GM12874 (cell line): Measurements from ENCODE around the gene CYS1.

Source experiments
- TF ChIP-seq, protein P1 (sequence below): IDR thresholded peaks from 2 replicates; pipeline ENCODE4 v1.5.1; 2011; ENCODE audit warnings: low read depth, mild to moderate bottlenecking, control low read depth, low read length, moderate library complexity; ENCODE audit not compliant: insufficient read depth

Gene CYS1

DNA sequence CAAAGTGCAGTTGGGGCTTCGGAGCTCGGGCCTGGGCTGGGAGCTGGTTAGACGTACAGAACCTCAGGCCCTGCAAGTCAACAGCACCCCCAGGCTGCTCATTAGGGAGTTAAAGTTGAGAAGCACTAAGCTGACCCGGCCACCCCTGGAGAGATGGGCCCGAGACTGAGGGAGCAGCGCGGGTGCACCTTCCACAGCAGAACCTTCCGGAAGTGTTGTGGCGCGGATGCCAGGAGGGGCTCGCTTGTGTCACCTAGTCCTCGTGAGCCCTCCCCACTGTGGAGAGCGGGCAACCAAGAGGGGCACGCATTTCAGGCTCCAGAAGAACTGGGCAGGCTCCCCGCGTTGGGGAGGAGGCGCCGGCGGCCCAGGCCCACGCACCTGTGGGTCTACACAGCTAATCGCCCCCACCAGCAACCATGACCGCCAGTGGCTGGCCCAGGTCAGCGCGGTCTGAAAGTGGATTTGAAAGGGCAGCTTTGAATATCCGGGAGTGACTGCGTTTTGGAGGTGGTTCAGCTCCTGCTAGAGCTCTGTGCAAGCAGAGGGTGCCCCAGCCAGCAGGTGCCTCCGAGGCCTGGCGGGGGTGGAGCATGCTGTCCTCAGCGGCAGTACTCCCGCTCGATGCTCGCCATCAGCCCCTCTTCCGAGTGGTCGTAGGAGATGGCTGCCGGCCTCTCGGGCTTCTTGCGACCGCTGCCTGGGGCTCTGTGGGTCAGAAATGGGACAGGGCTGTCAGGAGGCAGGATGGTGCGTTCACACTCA, 21.8 kb downstream of the CYS1 start:
- TF ChIP-seq, protein P1, sequence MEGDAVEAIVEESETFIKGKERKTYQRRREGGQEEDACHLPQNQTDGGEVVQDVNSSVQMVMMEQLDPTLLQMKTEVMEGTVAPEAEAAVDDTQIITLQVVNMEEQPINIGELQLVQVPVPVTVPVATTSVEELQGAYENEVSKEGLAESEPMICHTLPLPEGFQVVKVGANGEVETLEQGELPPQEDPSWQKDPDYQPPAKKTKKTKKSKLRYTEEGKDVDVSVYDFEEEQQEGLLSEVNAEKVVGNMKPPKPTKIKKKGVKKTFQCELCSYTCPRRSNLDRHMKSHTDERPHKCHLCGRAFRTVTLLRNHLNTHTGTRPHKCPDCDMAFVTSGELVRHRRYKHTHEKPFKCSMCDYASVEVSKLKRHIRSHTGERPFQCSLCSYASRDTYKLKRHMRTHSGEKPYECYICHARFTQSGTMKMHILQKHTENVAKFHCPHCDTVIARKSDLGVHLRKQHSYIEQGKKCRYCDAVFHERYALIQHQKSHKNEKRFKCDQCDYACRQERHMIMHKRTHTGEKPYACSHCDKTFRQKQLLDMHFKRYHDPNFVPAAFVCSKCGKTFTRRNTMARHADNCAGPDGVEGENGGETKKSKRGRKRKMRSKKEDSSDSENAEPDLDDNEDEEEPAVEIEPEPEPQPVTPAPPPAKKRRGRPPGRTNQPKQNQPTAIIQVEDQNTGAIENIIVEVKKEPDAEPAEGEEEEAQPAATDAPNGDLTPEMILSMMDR, result no peak

DNA sequence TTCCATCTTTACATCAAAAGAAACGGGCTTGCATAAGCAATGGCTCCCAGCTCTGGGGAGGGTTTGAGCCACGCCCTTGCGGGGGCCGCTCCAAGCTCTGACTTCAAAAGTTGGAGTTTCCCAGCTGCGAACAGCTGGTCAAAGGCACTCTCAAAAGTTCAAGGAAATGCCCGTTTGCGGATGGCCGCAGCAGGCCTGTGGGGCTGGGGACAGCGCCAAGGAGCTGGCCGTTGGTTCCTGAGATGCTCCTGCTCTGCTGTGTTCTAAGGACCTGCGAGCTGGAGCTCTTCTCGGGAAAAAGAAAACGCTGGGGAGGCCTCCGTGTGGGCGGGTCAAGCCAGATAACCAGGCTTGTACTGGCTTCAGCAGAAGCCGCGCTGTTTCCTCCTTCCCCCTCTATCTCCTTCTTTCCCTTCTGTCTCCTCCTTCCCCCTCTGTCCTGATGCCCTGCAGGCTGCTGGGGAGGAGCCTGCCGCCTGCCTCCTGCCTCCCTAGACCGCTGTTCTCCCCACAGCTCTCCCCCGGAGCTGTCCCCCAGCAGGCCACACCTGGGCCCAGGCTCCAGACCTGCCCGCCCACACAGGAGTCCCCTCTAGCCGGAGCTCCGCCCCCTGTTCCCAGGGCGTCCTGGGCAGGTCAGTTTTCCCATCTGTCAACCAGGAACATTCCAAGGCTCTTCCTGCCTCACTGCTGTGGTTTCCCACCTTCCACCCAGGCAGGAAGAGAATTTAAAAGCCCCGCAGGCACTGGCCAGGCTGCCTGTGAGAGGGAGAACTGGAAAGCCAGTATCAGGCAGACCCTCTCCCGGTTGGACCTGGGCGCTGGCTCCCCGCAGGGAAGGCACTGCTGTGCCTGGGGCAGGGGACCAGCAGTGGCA, 22.7 kb downstream of the CYS1 start:
- TF ChIP-seq, protein P1, result no peak

DNA sequence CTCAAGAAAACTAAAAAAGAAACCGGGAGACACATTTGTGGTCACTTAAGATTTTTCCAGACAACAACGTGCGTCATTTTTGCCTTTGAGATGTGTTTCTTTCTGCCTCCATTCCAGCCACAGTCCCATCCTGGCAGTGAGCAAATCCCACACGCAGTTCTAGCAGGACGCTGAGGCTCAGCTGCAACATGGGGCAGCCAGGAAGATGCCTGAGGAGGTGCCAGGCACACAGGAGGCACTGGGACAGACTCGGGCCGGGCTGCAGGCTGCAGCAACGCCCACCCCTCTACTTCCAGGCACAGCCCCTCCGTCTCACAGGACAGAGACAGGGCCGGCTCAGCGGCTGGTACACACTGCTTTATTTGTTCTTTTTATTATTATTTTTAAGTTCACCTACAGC, 23.8 kb downstream of the CYS1 start:
- TF ChIP-seq, protein P1, result no peak

DNA sequence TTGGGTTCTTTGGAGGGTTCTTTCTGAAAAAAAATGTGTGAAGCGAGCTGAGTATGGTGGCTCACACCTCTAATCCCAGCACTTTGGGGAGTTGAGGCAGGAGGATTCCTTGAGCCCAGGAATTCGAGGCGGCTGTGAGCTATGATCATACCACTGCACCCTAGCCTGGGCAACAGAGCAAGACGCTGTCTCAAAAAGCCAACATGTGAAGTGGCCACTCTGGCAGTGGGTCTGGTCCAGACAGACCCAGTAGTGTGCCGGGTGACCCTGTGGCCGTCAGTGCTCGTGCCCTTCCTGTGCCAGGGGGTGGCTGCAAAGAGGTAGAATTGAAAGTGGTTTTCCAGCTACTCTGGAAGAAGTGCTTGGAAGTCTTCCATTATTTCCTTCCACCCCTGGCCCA, 25.2 kb downstream of the CYS1 start:
- TF ChIP-seq, protein P1, result no peak

DNA sequence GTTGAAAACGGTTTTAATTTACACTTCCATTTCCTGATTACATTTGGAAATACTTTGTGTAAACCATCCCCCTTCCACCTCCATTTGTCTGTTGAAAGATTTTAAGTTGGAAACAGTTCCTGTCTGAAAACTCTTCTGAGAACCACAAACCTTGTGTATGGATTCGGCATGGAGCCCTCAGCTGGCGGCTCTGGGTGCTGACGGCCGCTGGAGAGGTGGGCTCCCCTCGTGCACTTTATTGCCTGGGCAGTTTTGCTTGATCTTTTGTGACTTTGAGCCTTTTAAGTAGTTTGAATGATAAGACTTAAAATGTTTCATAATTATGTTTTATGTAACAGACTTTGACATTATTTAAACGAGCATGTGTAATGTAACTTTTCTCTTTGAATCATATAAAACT, 25.8 kb downstream of the CYS1 start:
- TF ChIP-seq, protein P1, result no peak

DNA sequence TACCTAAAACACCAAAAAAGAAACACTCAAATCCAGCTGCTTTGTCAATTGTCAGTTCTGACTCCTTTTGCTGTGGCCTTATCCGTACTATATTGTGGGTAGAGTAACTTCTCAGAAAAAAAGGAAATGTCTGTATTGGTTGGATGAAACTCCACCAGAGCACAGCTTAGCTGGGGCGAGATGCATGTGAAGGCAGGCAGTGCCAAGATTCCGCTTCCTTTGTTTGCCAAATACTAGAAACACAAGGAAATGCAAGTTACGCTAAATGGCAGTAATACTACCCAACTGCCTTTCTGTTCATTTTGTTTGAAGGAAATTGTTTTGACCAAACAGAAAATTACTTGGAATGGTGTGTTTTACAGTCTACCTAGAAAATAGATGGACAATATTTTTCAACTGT, 26.9 kb downstream of the CYS1 start:
- TF ChIP-seq, protein P1, result no peak

DNA sequence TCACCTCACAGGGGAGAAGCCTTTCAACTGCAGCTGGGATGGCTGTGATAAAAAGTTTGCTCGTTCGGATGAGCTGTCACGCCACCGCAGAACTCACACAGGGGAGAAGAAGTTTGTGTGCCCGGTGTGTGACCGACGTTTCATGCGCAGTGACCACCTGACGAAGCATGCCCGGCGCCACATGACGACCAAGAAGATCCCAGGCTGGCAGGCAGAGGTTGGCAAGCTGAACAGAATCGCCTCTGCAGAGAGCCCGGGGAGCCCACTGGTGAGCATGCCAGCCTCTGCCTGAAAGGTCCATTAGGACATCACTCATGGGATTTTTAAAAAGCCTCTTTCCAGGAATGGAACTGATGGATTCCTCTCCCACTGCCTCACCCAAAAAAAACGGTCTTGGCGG, 28.0 kb downstream of the CYS1 start:
- TF ChIP-seq, protein P1, result no peak
